Limb (tissue), 2 donors: ENCODE data around the gene DGUOK.
"Not testable (repeated sequence)": the region's sequence is repeated elsewhere in the genome, so short reads cannot be mapped to it uniquely, and the experiment has no call there.

Experiments used
- DNase-seq, 2 donors: peaks; one replicate each; pipeline ENCODE4 v3.0.0-alpha.2; 2016; ENCODE audit errors: extremely low spot score in 2 of 2

Gene DGUOK

GRCh38 chr2:73920577-73921545 lies 5.8 kb upstream of the DGUOK start:
- no peak for DNase-seq

- DNase-seq, result no peak
Observed at GRCh38 chr2:73921581-73921980, 5.1 kb upstream of the DGUOK start.

GRCh38 chr2:73922681-73923080 lies 4.0 kb upstream of the DGUOK start:
- DNase-seq, result no peak

- no peak for DNase-seq
Observed at GRCh38 chr2:73925033-73925704, 1.5 kb upstream of the DGUOK start.

GRCh38 chr2:73925853-73926492 lies 707 bp upstream of the DGUOK start:
- DNase-seq, result no peak

- DNase-seq, result no peak
Observed at GRCh38 chr2:73927344-73927743, 664 bp downstream of the DGUOK start.

GRCh38 chr2:73928963-73929347 lies 2.3 kb downstream of the DGUOK start:
- no peak for DNase-seq

- DNase-seq, result no peak
Observed at GRCh38 chr2:73930386-73930785, 3.7 kb downstream of the DGUOK start.

- DNase-seq, result no peak
Observed at GRCh38 chr2:73931531-73932500, 5.1 kb downstream of the DGUOK start.

GRCh38 chr2:73933194-73933593 lies 6.5 kb downstream of the DGUOK start:
- DNase-seq, result no peak

- no peak for DNase-seq
Observed at GRCh38 chr2:73935641-73936040, 9.0 kb downstream of the DGUOK start.

GRCh38 chr2:73937103-73937885 lies 10.6 kb downstream of the DGUOK start:
- no peak for DNase-seq

- no peak for DNase-seq
Observed at GRCh38 chr2:73937899-73938298, 11.2 kb downstream of the DGUOK start.

- DNase-seq, result no peak
Observed at GRCh38 chr2:73938718-73939352, 12.2 kb downstream of the DGUOK start.

GRCh38 chr2:73939419-73939818 lies 12.7 kb downstream of the DGUOK start:
- no peak for DNase-seq

GRCh38 chr2:73940066-73940465 lies 13.4 kb downstream of the DGUOK start:
- DNase-seq, result not testable (repeated sequence)

- DNase-seq, result no peak
Observed at GRCh38 chr2:73942664-73943063, 16.0 kb downstream of the DGUOK start.

GRCh38 chr2:73944714-73945113 lies 18.0 kb downstream of the DGUOK start:
- no peak for DNase-seq

GRCh38 chr2:73946215-73946614 lies 19.5 kb downstream of the DGUOK start:
- DNase-seq, result no peak

- DNase-seq, result no peak
Observed at GRCh38 chr2:73946666-73947065, 20.0 kb downstream of the DGUOK start.
